ENCODE measurements around the gene SCNN1A. TPM values are rescaled to one million over a fixed set of nuclear protein-coding genes. Genes with fewer than 3 reads are reported as not detected.

SCNN1A gene
- total RNA-seq, 6 donors from 2014 or later: 153 to 594 (median 346) TPM

GRCh38 chr12:6326316-6327228 lies 48.8 kb downstream of the SCNN1A start:
- TF ChIP-seq POLR2A (IDR thresholded peaks at IDR 0.05) (peak in 1 of 4 donors; percentile 21), CTCF (IDR thresholded peaks at IDR 0.05) (peak in 5 of 6 experiments; percentile 44 to 65 (median 60)), EP300 (IDR thresholded peaks at IDR 0.05) (no peak), POLR2AphosphoS5 (IDR thresholded peaks at IDR 0.05) (peak in 1 of 2 donors; percentile 43)
- DNase-seq (no peak), ATAC-seq (ENCODE audit: low FRiP score in 2 of 2) (peak; percentile 56)
- Histone ChIP-seq H3K36me3 (peaks cover 35 to 57% (median 45%) of the 10 kb centered on the region in 4 donors), H3K4me1 (peaks cover 60 to 87% (median 79%) of the 10 kb centered on the region in 4 donors), H3K9me3 (no peaks in the 10 kb centered on the region), H3K4me3 (no peak overlapping the region), H3K27me3 (no peaks in the 10 kb centered on the region), H3K27ac (peak overlapping the region; percentile 52 to 85 (median 69))
- WGBS, 2 donors: 49 to 58% methylated on average over 21 of the region's 21 CpGs

- Histone ChIP-seq H3K27ac (peak overlapping the region in 3 of 4 donors; percentile 83 to 85 (median 83)), H3K36me3 (peaks cover 23 to 43% (median 31%) of the 10 kb centered on the region in 4 donors), H3K9me3 (no peaks in the 10 kb centered on the region), H3K27me3 (no peaks in the 10 kb centered on the region), H3K4me1 (peaks cover 60 to 74% (median 70%) of the 10 kb centered on the region in 4 donors), H3K4me3 (no peak overlapping the region)
- TF ChIP-seq EP300 (IDR thresholded peaks at IDR 0.05) (no peak), CTCF (IDR thresholded peaks at IDR 0.05) (no peak), POLR2AphosphoS5 (IDR thresholded peaks at IDR 0.05) (no peak), POLR2A (IDR thresholded peaks at IDR 0.05) (no peak)
- 62 to 70% methylated on average over 6 of the region's 6 CpGs for WGBS, 2 donors
- DNase-seq: no peak
- ATAC-seq (ENCODE audit: low FRiP score in 2 of 2): no peak
These were observed 50.2 kb downstream of the SCNN1A start for GRCh38 chr12:6324936-6325750.

- Histone ChIP-seq H3K4me1 (peaks cover 60 to 73% (median 66%) of the 10 kb centered on the region in 4 donors), H3K4me3 (peak overlapping the region in 2 of 4 donors; percentile 15 to 22), H3K27me3 (no peaks in the 10 kb centered on the region), H3K9me3 (no peaks in the 10 kb centered on the region), H3K27ac (peak overlapping the region; percentile 81 to 85 (median 83)), H3K36me3 (peaks cover 13 to 33% (median 21%) of the 10 kb centered on the region in 4 donors)
- TF ChIP-seq EP300 (IDR thresholded peaks at IDR 0.05) (peak in 1 of 4 donors; percentile 45), POLR2A (IDR thresholded peaks at IDR 0.05) (no peak), POLR2AphosphoS5 (IDR thresholded peaks at IDR 0.05) (peak in 1 of 2 donors; percentile 3), CTCF (IDR thresholded peaks at IDR 0.05) (no peak)
- WGBS, 2 donors: 26 to 36% methylated on average over 14 to 19 of the region's 19 CpGs
- DNase-seq: no peak
- no peak for ATAC-seq (ENCODE audit: low FRiP score in 2 of 2)
These were observed 51.2 kb downstream of the SCNN1A start for GRCh38 chr12:6323995-6324711.

- Histone ChIP-seq H3K27ac (peak overlapping the region; percentile 81 to 85 (median 83)), H3K36me3 (peaks cover 6 to 26% (median 14%) of the 10 kb centered on the region in 4 donors), H3K4me3 (peak overlapping the region in 3 of 4 donors; percentile 1 to 22 (median 15)), H3K27me3 (no peaks in the 10 kb centered on the region), H3K4me1 (peaks cover 60 to 68% (median 63%) of the 10 kb centered on the region in 4 donors), H3K9me3 (no peaks in the 10 kb centered on the region)
- peak; percentile 24 to 71 (median 50) for TF ChIP-seq CTCF (IDR thresholded peaks at IDR 0.05)
- peak in 1 of 4 donors; percentile 19 for TF ChIP-seq POLR2A (IDR thresholded peaks at IDR 0.05)
- peak; percentile 24 to 41 for TF ChIP-seq POLR2AphosphoS5 (IDR thresholded peaks at IDR 0.05)
- TF ChIP-seq EP300 (IDR thresholded peaks at IDR 0.05): peak in 1 of 4 donors; percentile 42
- ATAC-seq (ENCODE audit: low FRiP score in 2 of 2) (peak; percentile 66 to 75), DNase-seq (peak in 1 of 2 donors; percentile 64)
- 4 to 8% methylated on average over 13 to 14 of the region's 14 CpGs for WGBS, 2 donors
These were observed 51.9 kb downstream of the SCNN1A start for GRCh38 chr12:6323340-6323994.

Data from upper lobe of left lung (tissue), 6 donors.